Fibroblast of lung (primary cell): ENCODE measurements around the gene CD247. TPM values are rescaled to one million over a fixed set of nuclear protein-coding genes. Genes with fewer than 3 reads are reported as not detected.

Experiments used
- DNase-seq, 2 donors: peaks; one replicate each; pipeline versions ENCODE4 v3.0.0 to v3.0.0-alpha.2; 2010; ENCODE audit warnings: low read depth in 2 of 2
- H2AFZ ChIP-seq: 2 replicates; pipeline ENCODE4 v1.5.1; 2012; ENCODE audit warnings: low read length, control low read depth, inconsistent platforms
- H3K27ac ChIP-seq: 2 replicates; pipeline ENCODE4 v1.5.1; 2011; ENCODE audit warnings: low read length, control low read depth; ENCODE audit not compliant: insufficient read depth
- H3K27me3 ChIP-seq: 2 replicates; pipeline ENCODE4 v1.5.1; 2011; ENCODE audit warnings: mild to moderate bottlenecking, low read length; ENCODE audit not compliant: control insufficient read depth, insufficient read depth
- H3K36me3 ChIP-seq: 2 replicates; pipeline ENCODE4 v1.5.1; 2011; ENCODE audit warnings: low read length; ENCODE audit not compliant: control insufficient read depth, insufficient read depth
- H3K4me1 ChIP-seq: 2 replicates; pipeline ENCODE4 v1.5.1; 2011; ENCODE audit warnings: low read length; ENCODE audit not compliant: control insufficient read depth, insufficient read depth; ENCODE audit errors: extremely low read depth
- H3K4me2 ChIP-seq: 2 replicates; pipeline ENCODE4 v1.5.1; 2011; ENCODE audit warnings: low read length, control low read depth; ENCODE audit not compliant: insufficient read depth; ENCODE audit errors: extremely low read depth
- H3K4me3 ChIP-seq, 4 experiments: fragments of 200-600 bp in 1 of 4; sonication (generic) in 1 of 4; replicated peaks in 1 of 4; 2 replicates each; pipeline ENCODE4 v1.5.1; 2011 to 2016; ENCODE audit warnings: low read length in 4 of 4, low read depth in 3 of 4, mild to moderate bottlenecking in 3 of 4, control low read depth in 2 of 4, inconsistent platforms in 1 of 4, mixed read lengths in 1 of 4; ENCODE audit not compliant: insufficient read depth in 1 of 4; ENCODE audit errors: control extremely low read depth in 1 of 4
- H3K79me2 ChIP-seq: 2 replicates; pipeline ENCODE4 v1.5.1; 2012; ENCODE audit warnings: mild to moderate bottlenecking, low read length, inconsistent platforms; ENCODE audit not compliant: control insufficient read depth, insufficient read depth
- H3K9ac ChIP-seq: 2 replicates; pipeline ENCODE4 v1.5.1; 2011; ENCODE audit warnings: mild to moderate bottlenecking, low read length, control low read depth; ENCODE audit not compliant: insufficient read depth
- H3K9me3 ChIP-seq: 2 replicates; pipeline ENCODE4 v1.5.1; 2012; ENCODE audit warnings: low read depth, low read length; ENCODE audit not compliant: control insufficient read depth, insufficient read depth
- H4K20me1 ChIP-seq: 2 replicates; pipeline ENCODE4 v1.5.1; 2011; ENCODE audit warnings: low read length; ENCODE audit not compliant: control insufficient read depth, insufficient read depth; ENCODE audit errors: extremely low read depth
- CTCF ChIP-seq, 2 donors: IDR thresholded peaks in 1 of 2; conservative IDR thresholded peaks in 1 of 2; 1 replicate in 1 of 2; 2 replicates in 1 of 2; pipeline ENCODE4 v1.5.1; 2011 to 2012; ENCODE audit warnings: low read length in 2 of 2, control low read depth in 1 of 2, inconsistent platforms in 1 of 2, low read depth in 1 of 2, mild to moderate bottlenecking in 1 of 2
- EZH2 ChIP-seq: IDR thresholded peaks from 2 replicates; pipeline ENCODE4 v1.5.1; 2012; ENCODE audit warnings: low read length, control low read depth, mild to moderate bottlenecking; ENCODE audit errors: missing control alignments
- polyA plus RNA-seq, 2 donors: library from polyadenylated mRNA; depleted of rRNA in 1 of 2; stranded (reverse) in 1 of 2; unstranded in 1 of 2; fragments of >200 nt; gene quantifications; 2 replicates each; pipeline ENCODE4 v1.2.1, GENCODE V29; 2011 to 2012; ENCODE audit warnings: missing spikeins in 1 of 2
- total RNA-seq: library from RNA; depleted of rRNA; stranded (reverse); fragments of >200 nt; gene quantifications from 2 replicates; pipeline ENCODE4 v1.2.1, GENCODE V29; 2014

The CD247 gene
- total and polyA plus RNA-seq, 2 donors (not counting 1 experiment from before 2014, with no cell fraction given), result not detected

- Histone ChIP-seq H3K4me1 (no peaks in the 10 kb centered on the region), H3K27ac (no peak overlapping the region), H3K27me3 (no peaks in the 10 kb centered on the region), H3K4me3 (no peak overlapping the region), H2AFZ (no peak overlapping the region), H3K36me3 (no peaks in the 10 kb centered on the region), H3K79me2 (no peaks in the 10 kb centered on the region), H3K4me2 (no peak overlapping the region), H3K9ac (no peak overlapping the region), H3K9me3 (no peaks in the 10 kb centered on the region), H4K20me1 (no peaks in the 10 kb centered on the region)
- DNase-seq, result no peak
- TF ChIP-seq EZH2, result no peak
- TF ChIP-seq CTCF (conservative IDR thresholded peaks at IDR 0.05 in 1 of 2, IDR thresholded peaks at IDR 0.05 in 1 of 2; ENCODE audit: low read depth in 1 of 2, low read length in 2 of 2), result no peak
These were observed 596 bp downstream of the CD247 start for GRCh38 chr1:167517535-167518330.

- no peak overlapping the region for H3K4me3 ChIP-seq
- TF ChIP-seq EZH2 (no peak), CTCF (conservative IDR thresholded peaks at IDR 0.05 in 1 of 2, IDR thresholded peaks at IDR 0.05 in 1 of 2; ENCODE audit: low read depth in 1 of 2, low read length in 2 of 2) (no peak)
- no peak overlapping the region for H3K4me2 ChIP-seq
- H3K9me3 ChIP-seq, result no peaks in the 10 kb centered on the region
- no peak for DNase-seq
- no peaks in the 10 kb centered on the region for H3K27me3 ChIP-seq
- H3K4me1 ChIP-seq, result no peaks in the 10 kb centered on the region
- no peaks in the 10 kb centered on the region for H3K36me3 ChIP-seq
- no peak overlapping the region for H2AFZ ChIP-seq
- H4K20me1 ChIP-seq, result no peaks in the 10 kb centered on the region
- no peaks in the 10 kb centered on the region for H3K79me2 ChIP-seq
- no peak overlapping the region for H3K27ac ChIP-seq
- H3K9ac ChIP-seq, result no peak overlapping the region
These were observed 1.6 kb downstream of the CD247 start for GRCh38 chr1:167516404-167517388.

- Histone ChIP-seq H3K79me2 (no peaks in the 10 kb centered on the region), H3K9me3 (no peaks in the 10 kb centered on the region), H4K20me1 (no peaks in the 10 kb centered on the region), H3K4me1 (no peaks in the 10 kb centered on the region), H3K4me3 (no peak overlapping the region), H3K27me3 (no peaks in the 10 kb centered on the region), H2AFZ (no peak overlapping the region), H3K9ac (no peak overlapping the region), H3K36me3 (no peaks in the 10 kb centered on the region), H3K4me2 (no peak overlapping the region), H3K27ac (no peak overlapping the region)
- no peak for TF ChIP-seq EZH2
- no peak for TF ChIP-seq CTCF (conservative IDR thresholded peaks at IDR 0.05 in 1 of 2, IDR thresholded peaks at IDR 0.05 in 1 of 2; ENCODE audit: low read depth in 1 of 2, low read length in 2 of 2)
- no peak for DNase-seq
These were observed 2.4 kb downstream of the CD247 start for GRCh38 chr1:167515893-167516321.
